Lung (tissue), 12 donors: Measurements from ENCODE around the gene CALB2. TPM values are rescaled to one million over a fixed set of nuclear protein-coding genes. Genes with fewer than 3 reads are reported as not detected.

Experiments
- ATAC-seq: fragments of 200-7000 bp; cut with Tn5 transposase; one replicate; pipeline ENCODE4 v1.9.1; 2020; ENCODE audit warnings: moderate number of reproducible peaks; ENCODE audit not compliant: insufficient read depth, low FRiP score
- DNase-seq, 3 donors: peaks; one replicate each; pipeline ENCODE4 v3.0.0-alpha.2; 2013 to 2017
- H3K27ac ChIP-seq, 2 donors: one replicate each; pipeline ENCODE4 v1.5.1; 2013; ENCODE audit warnings: mild to moderate bottlenecking in 2 of 2, moderate library complexity in 2 of 2, control low read depth in 1 of 2, inconsistent platforms in 1 of 2, low read depth in 1 of 2, low read length in 1 of 2
- H3K27me3 ChIP-seq, 3 donors: one replicate each; pipeline ENCODE4 v1.5.1; 2013; ENCODE audit warnings: low read length in 2 of 3; ENCODE audit not compliant: control insufficient read depth in 3 of 3, insufficient read depth in 3 of 3
- H3K36me3 ChIP-seq, 4 donors: one replicate each; pipeline ENCODE4 v1.5.1; 2013; ENCODE audit warnings: low read length in 4 of 4, mild to moderate bottlenecking in 1 of 4, moderate library complexity in 1 of 4; ENCODE audit not compliant: control insufficient read depth in 4 of 4, insufficient read depth in 4 of 4
- H3K4me1 ChIP-seq, 5 donors: one replicate each; pipeline ENCODE4 v1.5.1; 2013; ENCODE audit warnings: low read length in 5 of 5, mild to moderate bottlenecking in 2 of 5, moderate library complexity in 1 of 5; ENCODE audit not compliant: control insufficient read depth in 5 of 5, insufficient read depth in 5 of 5
- H3K4me3 ChIP-seq: one replicate; pipeline ENCODE4 v1.5.1; 2013; ENCODE audit warnings: mild to moderate bottlenecking, control low read depth, moderate library complexity
- H3K9ac ChIP-seq, 2 donors: one replicate each; pipeline ENCODE4 v1.5.1; 2013; ENCODE audit warnings: low read length in 2 of 2, control low read depth in 1 of 2; ENCODE audit not compliant: insufficient read depth in 1 of 2
- H3K9me3 ChIP-seq, 4 donors: one replicate each; pipeline ENCODE4 v1.5.1; 2013; ENCODE audit warnings: low read length in 3 of 4, mild to moderate bottlenecking in 1 of 4, moderate library complexity in 1 of 4; ENCODE audit not compliant: control insufficient read depth in 4 of 4, insufficient read depth in 3 of 4
- WGBS, 2 donors: extraction: QIAGEN DNeasy Blood & Tissue Kit; methylation state at CpG; one replicate each; pipeline ENCODE4 v1.1.7; 2013; 5-methylcytosine and 5-hydroxymethylcytosine counted together
- polyA plus RNA-seq, 2 donors: library from polyadenylated mRNA; stranded (reverse); fragments of 200-250 nt; gene quantifications; one replicate each; pipeline ENCODE4 v1.2.1, GENCODE V29; 2013
- total RNA-seq, 2 donors: library from RNA; depleted of rRNA in 1 of 2; stranded (reverse); fragments of >200 nt in 1 of 2; gene quantifications; one replicate each; pipeline ENCODE4 v1.2.1, GENCODE V29; 2014 to 2021
- TF ChIP-seq, protein P1 (sequence below): IDR thresholded peaks from 2 replicates; pipeline ENCODE4 v1.5.1; 2012; ENCODE audit warnings: mild to moderate bottlenecking; ENCODE audit errors: control extremely low read depth, extremely low read depth
- donor health status: control.
- donor health status: control.
- donor health status: Bipolar disorder and iron deficiency.
- donor health status: healthy.
- donor health status: DM: yes; HTN: yes; CAD: no.

The CALB2 gene
- total and polyA plus RNA-seq, 4 donors = 0.02 to 11.7 (median 1.2) TPM

DNA sequence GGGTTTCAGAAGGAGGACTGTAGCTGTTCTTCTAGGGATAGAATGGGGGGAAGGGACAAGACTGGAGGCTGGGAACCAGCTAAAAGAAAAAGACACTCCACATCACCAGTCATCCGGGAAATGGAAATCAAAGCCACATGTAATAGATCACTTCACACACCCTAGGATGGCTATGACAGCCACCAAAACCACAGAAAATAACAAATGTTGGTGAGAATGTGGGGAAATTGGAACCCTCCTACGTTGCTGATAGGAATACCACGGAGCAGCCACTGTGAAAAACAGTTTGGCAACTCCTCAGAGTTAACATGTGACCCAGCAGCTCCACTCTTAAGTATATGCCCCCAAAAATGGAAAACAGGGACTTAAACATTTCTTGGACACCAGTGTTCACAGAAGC lies 81.0 kb downstream of the CALB2 start:
- no peak overlapping the region for H3K9ac ChIP-seq
- no peak overlapping the region for H3K4me3 ChIP-seq
- ATAC-seq (no peak), DNase-seq (no peak)
- no peaks in the 10 kb centered on the region for H3K36me3 ChIP-seq
- TF ChIP-seq, protein P1, sequence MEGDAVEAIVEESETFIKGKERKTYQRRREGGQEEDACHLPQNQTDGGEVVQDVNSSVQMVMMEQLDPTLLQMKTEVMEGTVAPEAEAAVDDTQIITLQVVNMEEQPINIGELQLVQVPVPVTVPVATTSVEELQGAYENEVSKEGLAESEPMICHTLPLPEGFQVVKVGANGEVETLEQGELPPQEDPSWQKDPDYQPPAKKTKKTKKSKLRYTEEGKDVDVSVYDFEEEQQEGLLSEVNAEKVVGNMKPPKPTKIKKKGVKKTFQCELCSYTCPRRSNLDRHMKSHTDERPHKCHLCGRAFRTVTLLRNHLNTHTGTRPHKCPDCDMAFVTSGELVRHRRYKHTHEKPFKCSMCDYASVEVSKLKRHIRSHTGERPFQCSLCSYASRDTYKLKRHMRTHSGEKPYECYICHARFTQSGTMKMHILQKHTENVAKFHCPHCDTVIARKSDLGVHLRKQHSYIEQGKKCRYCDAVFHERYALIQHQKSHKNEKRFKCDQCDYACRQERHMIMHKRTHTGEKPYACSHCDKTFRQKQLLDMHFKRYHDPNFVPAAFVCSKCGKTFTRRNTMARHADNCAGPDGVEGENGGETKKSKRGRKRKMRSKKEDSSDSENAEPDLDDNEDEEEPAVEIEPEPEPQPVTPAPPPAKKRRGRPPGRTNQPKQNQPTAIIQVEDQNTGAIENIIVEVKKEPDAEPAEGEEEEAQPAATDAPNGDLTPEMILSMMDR = no peak
- H3K4me1 ChIP-seq = no peaks in the 10 kb centered on the region
- peaks cover 0 to 27% (median 9%) of the 10 kb centered on the region in 4 donors for H3K9me3 ChIP-seq
- WGBS, 2 donors = 36 to 42% methylated on average over 3 of the region's 3 CpGs
- no peak overlapping the region for H3K27ac ChIP-seq
- peaks cover 0 to 12% (median 0%) of the 10 kb centered on the region in 3 donors for H3K27me3 ChIP-seq

Other genes starting within 250 kb of the CALB2 start
- gene HYDIN, start 128.0 kb upstream of the CALB2 start, total RNA-seq = 10 to 100 TPM; 35.0 to 43.3 TPM
- 1 to 10 TPM; 2.4 to 2.9 TPM for gene HYDIN, start 128.0 kb upstream of the CALB2 start, polyA plus RNA-seq
- gene CMTR2, start 69.3 kb upstream of the CALB2 start, total RNA-seq = 10 to 100 TPM; 18.6 to 35.7 TPM
- 1 to 10 TPM; 8.8 to 9.4 TPM for gene CMTR2, start 69.3 kb upstream of the CALB2 start, polyA plus RNA-seq
- not detected for gene TLE7, start 83.3 kb downstream of the CALB2 start, total RNA-seq
- not detected for gene TLE7, start 83.3 kb downstream of the CALB2 start, polyA plus RNA-seq
- 10 to 100 TPM in 1 of 2 donors, 1 to 10 TPM in 1; 8.9 to 14.5 TPM for gene ZNF23, start 103.5 kb downstream of the CALB2 start, total RNA-seq
- gene ZNF23, start 103.5 kb downstream of the CALB2 start, polyA plus RNA-seq = 10 to 100 TPM in 1 of 2 donors, 1 to 10 TPM in 1; 4.9 to 12.8 TPM
- 10 to 100 TPM; 12.6 to 16.1 TPM for gene ZNF19, start 130.6 kb downstream of the CALB2 start, total RNA-seq
- 1 to 10 TPM; 1.9 to 5.1 TPM for gene ZNF19, start 130.6 kb downstream of the CALB2 start, polyA plus RNA-seq
- under 1 TPM; 0.43 to 0.95 TPM for gene CHST4, start 167.7 kb downstream of the CALB2 start, total RNA-seq
- under 1 TPM; 0.28 to 0.92 TPM for gene CHST4, start 167.7 kb downstream of the CALB2 start, polyA plus RNA-seq
- gene TAT, start 218.4 kb downstream of the CALB2 start, total RNA-seq = under 1 TPM in 1 of 2 donors, not detected in 1; 0.74 TPM
- gene TAT, start 218.4 kb downstream of the CALB2 start, polyA plus RNA-seq = under 1 TPM; 0.14 to 0.26 TPM